HepG2 (cell line): ENCODE data around the gene ARFGEF3. TPM values are rescaled to one million over a fixed set of nuclear protein-coding genes. Genes with fewer than 3 reads are reported as not detected.

ENCODE experiments used
- ARID5B ChIP-seq: IDR thresholded peaks from 2 replicates; pipeline ENCODE4 v1.4.0; 2020; ENCODE audit warnings: mild to moderate bottlenecking, missing genetic modification reagents
- ASH2L ChIP-seq: fragments of 300-600, 200-600 bp; sonication (generic); IDR thresholded peaks from 2 replicates; pipeline ENCODE4 v1.7.0; 2017; ENCODE audit warnings: low read depth, mild to moderate bottlenecking, moderate library complexity, mixed read lengths, low read length; ENCODE audit not compliant: insufficient read length
- ATF1 ChIP-seq: IDR thresholded peaks from 2 replicates; pipeline ENCODE4 v1.6.1; 2016; ENCODE audit warnings: mild to moderate bottlenecking, control low read depth
- DZIP1 ChIP-seq: sonication (generic); formaldehyde crosslinking; IDR thresholded peaks from 2 replicates; pipeline ENCODE4 v1.5.0; 2020; ENCODE audit warnings: mild to moderate bottlenecking, missing genetic modification reagents
- FOXA1 ChIP-seq, 2 experiments: fragments of 450-650 bp in 1 of 2; sonication (generic) in 1 of 2; formaldehyde crosslinking in 1 of 2; IDR thresholded peaks; 2 replicates each; pipeline versions ENCODE4 v1.4.0 to v1.6.1; 2016 to 2020; ENCODE audit warnings: missing genetic modification reagents in 1 of 2
- FOXP1 ChIP-seq, 2 experiments: fragments of 450-650 bp in 1 of 2; IDR thresholded peaks; 2 replicates each; pipeline ENCODE4 v1.6.1; 2017 to 2018; ENCODE audit warnings: antibody characterized with exemption in 1 of 2
- GATAD2A ChIP-seq: IDR thresholded peaks from 2 replicates; pipeline ENCODE4 v1.6.1; 2016
- IKZF5 ChIP-seq: IDR thresholded peaks from 2 replicates; pipeline ENCODE4 v1.6.1; 2018; ENCODE audit warnings: missing genetic modification reagents, mild to moderate bottlenecking, missing compliant biosample characterization
- IRF1 ChIP-seq: sonication (generic); formaldehyde crosslinking; IDR thresholded peaks from 2 replicates; pipeline ENCODE4 v1.4.0; 2020; ENCODE audit warnings: low read depth, mild to moderate bottlenecking, missing genetic modification reagents
- IRF2 ChIP-seq: IDR thresholded peaks from 2 replicates; pipeline ENCODE4 v1.6.1; 2018; ENCODE audit warnings: missing genetic modification reagents, missing compliant biosample characterization
- NCOA1 ChIP-seq: sonication (generic); formaldehyde crosslinking; IDR thresholded peaks from 2 replicates; pipeline ENCODE4 v1.9.0; 2021; ENCODE audit warnings: missing genetic modification reagents
- RORA ChIP-seq: sonication (generic); formaldehyde crosslinking; IDR thresholded peaks from 2 replicates; pipeline ENCODE4 v1.5.0; 2020; ENCODE audit warnings: mild to moderate bottlenecking, missing genetic modification reagents, moderate library complexity
- SALL1 ChIP-seq: sonication (generic); formaldehyde crosslinking; IDR thresholded peaks from 2 replicates; pipeline ENCODE4 v1.8.0; 2022; ENCODE audit warnings: mild to moderate bottlenecking, missing genetic modification reagents
- SUZ12 ChIP-seq: fragments of 150-350 bp; IDR thresholded peaks from 2 replicates; pipeline ENCODE4 v1.6.1; 2014; ENCODE audit warnings: low read depth, low read length
- ZNF775 ChIP-seq: sonication (generic); formaldehyde crosslinking; IDR thresholded peaks from 2 replicates; pipeline ENCODE4 v1.4.0; 2020; ENCODE audit warnings: missing genetic modification reagents, mild to moderate bottlenecking, moderate library complexity, borderline replicate concordance
- ZXDC ChIP-seq: sonication (generic); formaldehyde crosslinking; IDR thresholded peaks from 2 replicates; pipeline ENCODE4 v1.5.0; 2020; ENCODE audit warnings: mild to moderate bottlenecking, missing genetic modification reagents
- polyA plus RNA-seq, 8 experiments: library from polyadenylated mRNA; depleted of rRNA in 3 of 8; stranded (reverse) in 7 of 8; unstranded in 1 of 8; fragments of >200 nt; fragmentation: Illumina TruSeq in 4 of 8; extraction: Trizol in 4 of 8; gene quantifications; 2 replicates each; pipeline versions ENCODE4 v1.2.1 to v1.2.3, GENCODE V29; 2011 to 2016; ENCODE audit warnings: low read depth in 4 of 8, missing spikeins in 1 of 8, mixed read lengths in 1 of 8; ENCODE audit not compliant: insufficient read depth in 1 of 8
- total RNA-seq, 5 experiments: library from RNA; depleted of rRNA; stranded (reverse); fragments of >200 nt; fragmentation: Illumina TruSeq; extraction: Trizol; gene quantifications; 2 replicates each; pipeline ENCODE4 v1.2.3, GENCODE V29; 2016; ENCODE audit warnings: low read depth in 1 of 5

Gene ARFGEF3
- total and polyA plus RNA-seq, 2 of the 13 experiments (the other 11 are each of a cell fraction or from before 2014, with no cell fraction given), result 0.60 to 2.6 TPM

GRCh38 chr6:138227316-138227781 lies 65.6 kb downstream of the ARFGEF3 start (continued):
- TF ChIP-seq IKZF5 (CRISPR knock-in tag) (0 out of 2 replicates have a peak, but pooled peaks have one; percentile 42), GATAD2A (peak; percentile 70), SALL1 (CRISPR knock-in tag) (peak; percentile 63), NCOA1 (CRISPR knock-in tag) (no peak), DZIP1 (no peak), RORA (CRISPR knock-in tag) (peak; percentile 79; the same call in 1 of the 2 replicates), FOXP1 (IDR thresholded peaks at IDR 0.05) (no peak), FOXP1 (CRISPR knock-in tag; IDR thresholded peaks at IDR 0.05) (peak; percentile 70), SUZ12 (no peak), ASH2L (peak; percentile 39), ATF1 (CRISPR knock-in tag) (no peak), ARID5B (peak; percentile 82), IRF1 (CRISPR knock-in tag) (no peak), ZXDC (no peak), IRF2 (CRISPR knock-in tag) (peak; percentile 74; the same call in 1 of the 2 replicates), FOXA1 (IDR thresholded peaks at IDR 0.05) (no peak), FOXA1 (CRISPR knock-in tag; IDR thresholded peaks at IDR 0.05) (peak; percentile 74), ZNF775 (no peak)
